ENCODE results near the gene TUBA1C. TPM values are rescaled to one million over a fixed set of nuclear protein-coding genes. Genes with fewer than 3 reads are reported as not detected.
"Not testable (repeated sequence)": the region's sequence is repeated elsewhere in the genome, so short reads cannot be mapped to it uniquely, and the experiment has no call there.

The TUBA1C gene
- total RNA-seq, 1 donor from 2014 or later = 218 TPM

DNA sequence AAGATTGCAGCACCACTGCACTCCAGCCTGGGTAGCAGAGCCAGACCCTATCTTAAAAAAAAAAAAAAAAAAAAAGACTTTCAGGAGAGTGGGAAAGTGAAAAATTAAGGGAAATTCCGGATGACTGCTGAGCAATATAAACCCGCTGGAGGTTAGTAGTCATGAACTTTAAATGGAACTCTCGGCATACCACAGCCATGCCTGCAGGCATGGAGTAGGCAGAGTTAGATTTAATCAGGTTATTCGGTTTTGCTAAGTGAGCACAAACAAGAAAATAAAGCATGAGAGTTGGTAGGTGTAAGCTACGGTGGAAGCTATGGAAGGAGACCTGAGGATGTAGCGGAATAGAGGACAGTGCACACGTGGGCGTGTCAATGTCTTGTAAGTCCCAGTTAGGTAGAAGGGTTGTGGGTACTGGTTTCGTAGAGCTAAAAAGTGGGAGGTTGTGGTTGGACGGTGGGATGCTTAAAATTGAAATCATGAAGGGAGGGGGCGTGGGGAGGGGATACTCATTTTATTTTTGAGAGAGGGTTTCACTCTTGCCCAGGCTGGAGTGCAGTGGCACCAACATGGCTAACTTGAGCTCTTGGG, 11.8 kb upstream of the TUBA1C start:
- H3K36me3 ChIP-seq = no peaks in the 10 kb centered on the region
- H3K9me3 ChIP-seq = no peaks in the 10 kb centered on the region
- H3K4me1 ChIP-seq = no peaks in the 10 kb centered on the region
- H3K4me3 ChIP-seq = no peak overlapping the region
- intact Hi-C loops (cut with DNase I) = no loop called here
- H3K27ac ChIP-seq = no peak overlapping the region
- no peaks in the 10 kb centered on the region for H3K27me3 ChIP-seq
- TF ChIP-seq POLR2AphosphoS5 (IDR thresholded peaks at IDR 0.05; ENCODE audit: insufficient read depth in 1 of 2, low read depth in 1 of 2) = no peak
- TF ChIP-seq CTCF (IDR thresholded peaks at IDR 0.05) = no peak
- no peak for TF ChIP-seq POLR2A (IDR thresholded peaks at IDR 0.05)
- DNase-seq (ENCODE audit: extremely low spot score in 2 of 2) = no peak

- H3K9me3 ChIP-seq; intact Hi-C loops (cut with DNase I); H3K36me3 ChIP-seq; H3K4me1 ChIP-seq; DNase-seq (ENCODE audit: extremely low spot score in 2 of 2); H3K27me3 ChIP-seq; H3K27ac ChIP-seq; H3K4me3 ChIP-seq: not testable (repeated sequence)
Observed at GRCh38 chr12:49255456-49255855, 9.4 kb upstream of the TUBA1C start.

- Histone ChIP-seq H3K27ac (no peak overlapping the region), H3K4me1 (peaks cover 10% of the 10 kb centered on the region), H3K36me3 (no peaks in the 10 kb centered on the region), H3K4me3 (no peak overlapping the region), H3K27me3 (no peaks in the 10 kb centered on the region), H3K9me3 (no peaks in the 10 kb centered on the region)
- DNase-seq (ENCODE audit: extremely low spot score in 2 of 2) = no peak
- no peak for TF ChIP-seq POLR2A (IDR thresholded peaks at IDR 0.05)
- TF ChIP-seq POLR2AphosphoS5 (IDR thresholded peaks at IDR 0.05; ENCODE audit: insufficient read depth in 1 of 2, low read depth in 1 of 2) = no peak
- no peak for TF ChIP-seq CTCF (IDR thresholded peaks at IDR 0.05)
- intact Hi-C loops (cut with DNase I) = no loop called here
Observed at GRCh38 chr12:49255857-49256637, 8.8 kb upstream of the TUBA1C start.

DNA sequence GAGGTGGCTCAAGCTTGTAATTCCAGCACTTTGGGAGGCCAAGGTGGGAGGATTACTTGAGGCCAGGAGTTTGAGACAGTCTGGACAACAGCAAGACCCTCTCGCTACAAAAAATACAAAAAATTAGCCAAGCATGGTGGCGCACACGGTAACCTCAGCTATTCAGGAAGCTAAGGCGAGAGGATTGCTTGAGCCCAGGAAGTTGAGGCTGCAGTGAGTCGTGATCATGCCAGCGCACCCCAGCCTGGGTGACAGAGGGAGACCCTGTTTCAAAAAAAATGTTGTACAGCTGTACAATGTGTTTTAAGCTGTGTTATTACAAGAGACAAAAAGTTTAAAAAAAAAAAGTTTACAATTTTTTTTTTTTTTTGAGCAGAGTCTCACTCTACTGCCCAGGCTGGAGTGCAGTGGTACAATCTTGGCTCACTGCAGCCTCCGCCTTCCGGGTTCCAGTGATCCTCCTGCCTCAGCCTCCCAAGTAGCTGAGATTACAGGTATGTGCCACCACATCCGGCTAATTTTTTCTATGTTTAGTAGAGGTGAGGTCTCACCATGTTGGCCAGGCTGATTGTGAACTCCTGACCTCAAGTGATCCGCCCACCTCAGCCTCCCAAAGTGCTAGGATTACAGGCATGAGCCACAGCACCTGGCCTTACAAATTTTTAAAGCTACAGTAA, 7.2 kb upstream of the TUBA1C start:
- H3K4me1 ChIP-seq; intact Hi-C loops (cut with DNase I); DNase-seq (ENCODE audit: extremely low spot score in 2 of 2): not testable (repeated sequence)

DNA sequence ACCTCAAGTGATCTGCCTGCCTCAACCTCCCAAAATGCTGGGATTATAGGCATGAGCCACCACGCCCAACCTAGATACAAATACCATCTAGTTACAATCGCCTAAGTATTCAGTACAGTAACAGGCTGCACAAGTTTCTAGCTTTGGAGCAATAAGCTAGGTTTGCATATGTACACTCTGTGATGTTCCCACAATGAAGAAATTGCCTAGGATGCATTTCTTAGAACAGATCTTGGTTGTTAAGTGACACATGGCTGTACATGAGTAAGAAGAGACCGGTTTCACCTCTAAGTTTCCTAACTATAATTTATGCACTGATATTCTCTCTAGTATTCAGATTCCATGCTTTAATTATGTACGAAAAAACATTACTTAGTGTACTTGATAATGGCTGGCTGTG, 5.4 kb upstream of the TUBA1C start:
- H3K27ac ChIP-seq = no peak overlapping the region

More for the DNA sequence above, 7.2 kb upstream of the TUBA1C start:
- not testable (repeated sequence) for H3K9me3 ChIP-seq, H3K4me3 ChIP-seq, H3K27me3 ChIP-seq, H3K27ac ChIP-seq, H3K36me3 ChIP-seq

More for the DNA sequence above, 5.4 kb upstream of the TUBA1C start:
- no peaks in the 10 kb centered on the region for H3K36me3 ChIP-seq
- no peak overlapping the region for H3K4me3 ChIP-seq
- H3K9me3 ChIP-seq = no peaks in the 10 kb centered on the region
- intact Hi-C loops (cut with DNase I) = no loop called here
- DNase-seq (ENCODE audit: extremely low spot score in 2 of 2) = no peak
- H3K27me3 ChIP-seq = no peaks in the 10 kb centered on the region
- H3K4me1 ChIP-seq = peaks cover 10% of the 10 kb centered on the region
- TF ChIP-seq POLR2AphosphoS5 (IDR thresholded peaks at IDR 0.05; ENCODE audit: insufficient read depth in 1 of 2, low read depth in 1 of 2) (no peak), CTCF (IDR thresholded peaks at IDR 0.05) (no peak), POLR2A (IDR thresholded peaks at IDR 0.05) (no peak)
